Left ventricle myocardium inferior (tissue), 1 donor: Measurements from ENCODE around the gene MYCN. TPM values are rescaled to one million over a fixed set of nuclear protein-coding genes. Genes with fewer than 3 reads are reported as not detected.

Source experiments
- DNase-seq: peaks from one replicate; pipeline ENCODE4 v3.0.0-alpha.2; 2020
- H3K27ac ChIP-seq: fragments of 200-600 bp; replicated peaks from 2 replicates; pipeline ENCODE4 v1.8.0; 2021
- H3K27me3 ChIP-seq: fragments of 200-600 bp; 2 replicates; pipeline ENCODE4 v1.8.0; 2021; ENCODE audit warnings: low read depth
- H3K36me3 ChIP-seq: fragments of 200-600 bp; 2 replicates; pipeline ENCODE4 v1.8.0; 2021
- H3K4me1 ChIP-seq: fragments of 200-600 bp; 2 replicates; pipeline ENCODE4 v1.8.0; 2021
- H3K4me3 ChIP-seq: fragments of 200-600 bp; 2 replicates; pipeline ENCODE4 v1.8.0; 2021; ENCODE audit warnings: mild to moderate bottlenecking, moderate library complexity
- H3K9me3 ChIP-seq: fragments of 200-600 bp; replicated peaks from 2 replicates; pipeline ENCODE4 v1.8.0; 2021
- intact Hi-C: fragments of 100-400 bp; cut with micrococcal nuclease; formaldehyde crosslinking; loops from one replicate; pipeline ENCODE4 v1.11.0; 2022
- total RNA-seq: library from RNA; stranded (reverse); fragmentation: NEBNext Ultra II Directional; extraction: Animal tissue kit (Norgen Biotek cat#: 25700); gene quantifications from one replicate; pipeline ENCODE4 v1.2.1, GENCODE V29; 2021
- TF ChIP-seq, protein P1 (sequence below): fragments of 200-600 bp; IDR thresholded peaks from 2 replicates; pipeline ENCODE4 v1.8.0; 2021; ENCODE audit warnings: antibody characterized with exemption, mild to moderate bottlenecking, borderline replicate concordance
- donor health status: DM: no; HTN: yes; CAD: no; lungs with severe emphysema.

MYCN gene
- total RNA-seq, 1 donor from 2014 or later: 0.38 TPM

- Histone ChIP-seq H3K36me3 (no peaks in the 10 kb centered on the region), H3K9me3 (peaks cover 23% of the 10 kb centered on the region), H3K4me1 (no peaks in the 10 kb centered on the region), H3K4me3 (no peak overlapping the region), H3K27me3 (no peaks in the 10 kb centered on the region), H3K27ac (no peak overlapping the region)
- intact Hi-C loops: no loop called here
- TF ChIP-seq, protein P1, sequence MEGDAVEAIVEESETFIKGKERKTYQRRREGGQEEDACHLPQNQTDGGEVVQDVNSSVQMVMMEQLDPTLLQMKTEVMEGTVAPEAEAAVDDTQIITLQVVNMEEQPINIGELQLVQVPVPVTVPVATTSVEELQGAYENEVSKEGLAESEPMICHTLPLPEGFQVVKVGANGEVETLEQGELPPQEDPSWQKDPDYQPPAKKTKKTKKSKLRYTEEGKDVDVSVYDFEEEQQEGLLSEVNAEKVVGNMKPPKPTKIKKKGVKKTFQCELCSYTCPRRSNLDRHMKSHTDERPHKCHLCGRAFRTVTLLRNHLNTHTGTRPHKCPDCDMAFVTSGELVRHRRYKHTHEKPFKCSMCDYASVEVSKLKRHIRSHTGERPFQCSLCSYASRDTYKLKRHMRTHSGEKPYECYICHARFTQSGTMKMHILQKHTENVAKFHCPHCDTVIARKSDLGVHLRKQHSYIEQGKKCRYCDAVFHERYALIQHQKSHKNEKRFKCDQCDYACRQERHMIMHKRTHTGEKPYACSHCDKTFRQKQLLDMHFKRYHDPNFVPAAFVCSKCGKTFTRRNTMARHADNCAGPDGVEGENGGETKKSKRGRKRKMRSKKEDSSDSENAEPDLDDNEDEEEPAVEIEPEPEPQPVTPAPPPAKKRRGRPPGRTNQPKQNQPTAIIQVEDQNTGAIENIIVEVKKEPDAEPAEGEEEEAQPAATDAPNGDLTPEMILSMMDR: no peak
- DNase-seq: no peak
These were observed 46.5 kb upstream of the MYCN start for GRCh38 chr2:15893689-15894480.

GRCh38 chr2:15894481-15895144 is 45.7 kb upstream of the MYCN start:
- TF ChIP-seq, protein P1: no peak
- peaks cover 23% of the 10 kb centered on the region for H3K9me3 ChIP-seq
- H3K4me3 ChIP-seq: no peak overlapping the region
- intact Hi-C loops: no loop called here
- no peak for DNase-seq
- H3K4me1 ChIP-seq: no peaks in the 10 kb centered on the region
- no peaks in the 10 kb centered on the region for H3K36me3 ChIP-seq
- no peak overlapping the region for H3K27ac ChIP-seq
- no peaks in the 10 kb centered on the region for H3K27me3 ChIP-seq

DNA sequence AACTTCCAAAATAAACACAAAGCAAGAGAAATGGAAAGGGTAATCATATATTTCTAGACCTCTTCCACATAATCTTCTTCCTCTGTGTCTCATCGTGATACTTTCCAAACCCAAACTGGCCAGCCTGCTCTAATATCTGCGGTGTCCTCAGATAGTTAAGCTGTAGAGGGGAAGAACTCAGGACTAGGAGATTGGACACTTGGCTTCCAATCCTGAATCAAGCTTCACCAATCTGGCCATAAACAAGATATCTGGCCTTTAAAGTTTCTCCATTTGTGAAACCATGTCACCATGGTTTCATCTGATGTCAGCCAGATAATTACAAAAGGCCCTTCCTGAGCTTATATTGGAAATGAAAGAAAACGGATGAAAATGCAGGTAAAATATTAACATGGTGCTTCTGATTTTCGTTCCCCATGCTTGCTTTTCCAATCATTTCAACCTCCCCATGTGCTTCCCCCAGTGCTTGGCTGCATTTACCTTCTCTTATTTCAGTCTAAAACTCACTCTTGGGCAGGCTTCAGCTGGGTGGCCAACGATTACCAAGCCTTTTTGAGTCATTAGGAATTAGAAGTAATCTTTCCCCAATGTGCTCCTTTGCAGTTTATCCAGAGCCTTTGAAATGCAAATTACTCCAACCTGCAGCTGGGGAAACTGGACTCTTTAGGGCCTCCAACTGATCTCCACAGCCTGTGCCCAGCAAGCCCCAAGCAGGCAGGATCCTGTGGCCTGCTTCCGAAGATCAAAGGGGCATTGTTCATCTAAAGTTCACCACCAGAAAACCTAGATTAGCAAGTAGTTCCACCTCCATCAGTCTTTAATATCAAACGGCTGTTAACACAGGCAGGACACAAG is 44.5 kb upstream of the MYCN start:
- Histone ChIP-seq H3K4me1 (no peaks in the 10 kb centered on the region), H3K27me3 (no peaks in the 10 kb centered on the region), H3K9me3 (peaks cover 26% of the 10 kb centered on the region), H3K27ac (no peak overlapping the region), H3K4me3 (no peak overlapping the region), H3K36me3 (no peaks in the 10 kb centered on the region)
- intact Hi-C loops: no loop called here
- TF ChIP-seq, protein P1: no peak
- DNase-seq: no peak

DNA sequence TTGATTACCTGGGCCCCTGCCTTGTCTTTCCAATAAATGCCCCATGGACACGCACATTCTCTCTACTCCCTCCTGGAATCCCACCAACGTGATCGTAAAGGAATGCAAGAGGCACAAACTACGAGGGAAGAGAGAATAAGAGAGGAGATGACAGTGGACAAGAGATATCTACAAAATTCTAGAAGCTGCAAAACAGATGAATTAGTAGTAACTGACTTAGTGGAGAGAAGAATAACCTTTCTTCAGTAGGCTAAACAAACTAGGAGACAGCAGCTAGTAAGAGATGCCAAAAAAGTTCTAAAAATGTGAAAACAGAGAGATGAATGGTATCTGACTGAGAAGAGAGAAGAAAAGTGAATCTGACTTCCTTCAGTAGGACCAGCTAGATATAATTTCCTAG is 43.5 kb upstream of the MYCN start:
- Histone ChIP-seq H3K4me1 (no peaks in the 10 kb centered on the region), H3K36me3 (no peaks in the 10 kb centered on the region), H3K4me3 (no peak overlapping the region), H3K27me3 (no peaks in the 10 kb centered on the region), H3K27ac (no peak overlapping the region), H3K9me3 (peaks cover 30% of the 10 kb centered on the region)
- intact Hi-C loops: no loop called here
- no peak for DNase-seq
- TF ChIP-seq, protein P1: no peak

GRCh38 chr2:15897431-15898098 is 42.8 kb upstream of the MYCN start:
- no peak overlapping the region for H3K27ac ChIP-seq
- H3K27me3 ChIP-seq: no peaks in the 10 kb centered on the region
- no peaks in the 10 kb centered on the region for H3K4me1 ChIP-seq
- DNase-seq: no peak
- H3K9me3 ChIP-seq: peaks cover 30% of the 10 kb centered on the region
- intact Hi-C loops: no loop called here
- TF ChIP-seq, protein P1: no peak
- no peak overlapping the region for H3K4me3 ChIP-seq
- H3K36me3 ChIP-seq: no peaks in the 10 kb centered on the region
